Central memory CD8-positive, alpha-beta T cell (primary cell): Measurements from ENCODE around the gene MID1.

Experiments
- ATAC-seq: fragments of 150-1000 bp; cut with Tn5 transposase; replicated peaks from 2 replicates; pipeline ENCODE4 v1.10.0; 2022; ENCODE audit warnings: mild to moderate bottlenecking, moderate FRiP score, moderate number of reproducible peaks; ENCODE audit not compliant: poor library complexity, severe bottlenecking; ENCODE audit errors: extremely low read depth
- DNase-seq, 2 donors: peaks; one replicate each; pipeline ENCODE4 v3.0.0; 2021; ENCODE audit warnings: low spot score in 2 of 2
- H3K27ac Mint-ChIP-seq: one replicate; pipeline ENCODE4 v1.8.0; 2022; ENCODE audit warnings: low read depth, mild to moderate bottlenecking, moderate library complexity, mixed read lengths
- H3K27me3 Mint-ChIP-seq: one replicate; pipeline ENCODE4 v1.8.0; 2022; ENCODE audit warnings: mixed read lengths
- H3K36me3 Mint-ChIP-seq: one replicate; pipeline ENCODE4 v1.8.0; 2022; ENCODE audit warnings: mild to moderate bottlenecking, moderate library complexity, mixed read lengths; ENCODE audit not compliant: insufficient read depth
- H3K4me1 Mint-ChIP-seq: one replicate; pipeline ENCODE4 v1.8.0; 2022; ENCODE audit warnings: mixed read lengths
- H3K4me3 Mint-ChIP-seq: one replicate; pipeline ENCODE4 v1.8.0; 2022; ENCODE audit warnings: mild to moderate bottlenecking, moderate library complexity, mixed read lengths
- H3K9me3 Mint-ChIP-seq: one replicate; pipeline ENCODE4 v1.8.0; 2022; ENCODE audit warnings: mixed read lengths

MID1 gene

GRCh38 chrX:10533696-10534365, 86.6 kb downstream of the MID1 start:
- Mint-ChIP-seq H3K9me3 (no peaks in the 10 kb centered on the region), H3K36me3 (peaks cover 3% of the 10 kb centered on the region), H3K4me3 (no peak overlapping the region), H3K27ac (no peak overlapping the region), H3K27me3 (no peaks in the 10 kb centered on the region), H3K4me1 (no peaks in the 10 kb centered on the region)
- DNase-seq (no peak), ATAC-seq (no peak)

GRCh38 chrX:10531927-10532326, 88.5 kb downstream of the MID1 start:
- ATAC-seq: no peak
- DNase-seq: no peak
- Mint-ChIP-seq H3K27ac (no peak overlapping the region), H3K4me3 (no peak overlapping the region), H3K4me1 (no peaks in the 10 kb centered on the region), H3K27me3 (no peaks in the 10 kb centered on the region), H3K9me3 (no peaks in the 10 kb centered on the region), H3K36me3 (no peaks in the 10 kb centered on the region)

- Mint-ChIP-seq H3K4me3 (no peak overlapping the region), H3K36me3 (no peaks in the 10 kb centered on the region), H3K27ac (no peak overlapping the region), H3K9me3 (no peaks in the 10 kb centered on the region), H3K27me3 (no peaks in the 10 kb centered on the region), H3K4me1 (no peaks in the 10 kb centered on the region)
- ATAC-seq: no peak
- DNase-seq: no peak
Measured at GRCh38 chrX:10529344-10529743, 91.0 kb downstream of the MID1 start.

GRCh38 chrX:10526451-10526850, 93.9 kb downstream of the MID1 start:
- ATAC-seq: no peak
- no peak overlapping the region for H3K27ac Mint-ChIP-seq
- DNase-seq: no peak
- H3K4me3 Mint-ChIP-seq: no peak overlapping the region
- H3K36me3 Mint-ChIP-seq: no peaks in the 10 kb centered on the region
- H3K27me3 Mint-ChIP-seq: no peaks in the 10 kb centered on the region
- H3K4me1 Mint-ChIP-seq: no peaks in the 10 kb centered on the region
- H3K9me3 Mint-ChIP-seq: no peaks in the 10 kb centered on the region

GRCh38 chrX:10525381-10526120, 94.8 kb downstream of the MID1 start:
- DNase-seq: no peak
- H3K36me3 Mint-ChIP-seq: no peaks in the 10 kb centered on the region
- no peak overlapping the region for H3K27ac Mint-ChIP-seq
- no peak for ATAC-seq
- H3K4me3 Mint-ChIP-seq: no peak overlapping the region
- H3K9me3 Mint-ChIP-seq: no peaks in the 10 kb centered on the region
- H3K4me1 Mint-ChIP-seq: no peaks in the 10 kb centered on the region
- no peaks in the 10 kb centered on the region for H3K27me3 Mint-ChIP-seq

GRCh38 chrX:10524578-10524977, 95.8 kb downstream of the MID1 start:
- Mint-ChIP-seq H3K36me3 (no peaks in the 10 kb centered on the region), H3K27ac (no peak overlapping the region), H3K9me3 (no peaks in the 10 kb centered on the region), H3K27me3 (no peaks in the 10 kb centered on the region), H3K4me3 (no peak overlapping the region), H3K4me1 (no peaks in the 10 kb centered on the region)
- DNase-seq (no peak), ATAC-seq (no peak)

GRCh38 chrX:10519761-10520160, 100.6 kb downstream of the MID1 start:
- H3K4me1 Mint-ChIP-seq: no peaks in the 10 kb centered on the region
- H3K9me3 Mint-ChIP-seq: peaks cover 7% of the 10 kb centered on the region
- H3K27ac Mint-ChIP-seq: no peak overlapping the region
- H3K4me3 Mint-ChIP-seq: no peak overlapping the region
- no peak for DNase-seq
- H3K36me3 Mint-ChIP-seq: no peaks in the 10 kb centered on the region
- ATAC-seq: no peak
- H3K27me3 Mint-ChIP-seq: no peaks in the 10 kb centered on the region

- DNase-seq (no peak), ATAC-seq (no peak)
- Mint-ChIP-seq H3K9me3 (peaks cover 7% of the 10 kb centered on the region), H3K27me3 (no peaks in the 10 kb centered on the region), H3K36me3 (no peaks in the 10 kb centered on the region), H3K27ac (no peak overlapping the region), H3K4me1 (no peaks in the 10 kb centered on the region), H3K4me3 (no peak overlapping the region)
Measured at GRCh38 chrX:10519278-10519677, 101.1 kb downstream of the MID1 start.

- Mint-ChIP-seq H3K27ac (no peak overlapping the region), H3K4me3 (no peak overlapping the region), H3K36me3 (no peaks in the 10 kb centered on the region), H3K4me1 (no peaks in the 10 kb centered on the region), H3K9me3 (peaks cover 7% of the 10 kb centered on the region), H3K27me3 (no peaks in the 10 kb centered on the region)
- ATAC-seq (no peak), DNase-seq (no peak)
Measured at GRCh38 chrX:10518073-10518472, 102.3 kb downstream of the MID1 start.

- ATAC-seq: no peak
- Mint-ChIP-seq H3K27me3 (no peaks in the 10 kb centered on the region), H3K36me3 (no peaks in the 10 kb centered on the region), H3K9me3 (peaks cover 7% of the 10 kb centered on the region), H3K4me1 (no peaks in the 10 kb centered on the region), H3K4me3 (no peak overlapping the region), H3K27ac (no peak overlapping the region)
- DNase-seq: no peak
Measured at GRCh38 chrX:10516781-10517322, 103.5 kb downstream of the MID1 start.

- no peak for DNase-seq
- no peak overlapping the region for H3K27ac Mint-ChIP-seq
- no peak for ATAC-seq
- no peaks in the 10 kb centered on the region for H3K36me3 Mint-ChIP-seq
- H3K27me3 Mint-ChIP-seq: no peaks in the 10 kb centered on the region
- H3K4me3 Mint-ChIP-seq: no peak overlapping the region
- H3K4me1 Mint-ChIP-seq: no peaks in the 10 kb centered on the region
- H3K9me3 Mint-ChIP-seq: peaks cover 7% of the 10 kb centered on the region
Measured at GRCh38 chrX:10514891-10515290, 105.5 kb downstream of the MID1 start.

- H3K27ac Mint-ChIP-seq: no peak overlapping the region
- H3K4me3 Mint-ChIP-seq: no peak overlapping the region
- no peaks in the 10 kb centered on the region for H3K27me3 Mint-ChIP-seq
- H3K4me1 Mint-ChIP-seq: no peaks in the 10 kb centered on the region
- no peak for ATAC-seq
- peaks cover 7% of the 10 kb centered on the region for H3K9me3 Mint-ChIP-seq
- DNase-seq: no peak
- H3K36me3 Mint-ChIP-seq: no peaks in the 10 kb centered on the region
Measured at GRCh38 chrX:10513974-10514373, 106.4 kb downstream of the MID1 start.

GRCh38 chrX:10512741-10513140, 107.6 kb downstream of the MID1 start:
- Mint-ChIP-seq H3K27me3 (no peaks in the 10 kb centered on the region), H3K4me1 (no peaks in the 10 kb centered on the region), H3K4me3 (no peak overlapping the region), H3K9me3 (peaks cover 10% of the 10 kb centered on the region), H3K36me3 (no peaks in the 10 kb centered on the region), H3K27ac (no peak overlapping the region)
- DNase-seq (no peak), ATAC-seq (no peak)
